Glutamatergic neuron (in vitro differentiated cells): Measurements from ENCODE around the gene TACC3. TPM values are rescaled to one million over a fixed set of nuclear protein-coding genes. Genes with fewer than 3 reads are reported as not detected.

Experiments
- DNase-seq: peaks from one replicate; pipeline ENCODE4 v3.0.0; 2022
- H3K27ac Mint-ChIP-seq: one replicate; pipeline ENCODE4 v1.8.0; 2020; ENCODE audit warnings: mild to moderate bottlenecking, mixed read lengths, inconsistent platforms; ENCODE audit not compliant: unreplicated experiment
- H3K27me3 Mint-ChIP-seq: one replicate; pipeline ENCODE4 v1.8.0; 2020; ENCODE audit warnings: mild to moderate bottlenecking, moderate library complexity, mixed read lengths, inconsistent platforms; ENCODE audit not compliant: unreplicated experiment
- H3K36me3 Mint-ChIP-seq: one replicate; pipeline ENCODE4 v1.8.0; 2020; ENCODE audit warnings: mild to moderate bottlenecking, mixed read lengths, inconsistent platforms; ENCODE audit not compliant: unreplicated experiment
- H3K4me1 Mint-ChIP-seq: one replicate; pipeline ENCODE4 v1.8.0; 2020; ENCODE audit warnings: mild to moderate bottlenecking, low read depth, mixed read lengths, inconsistent platforms; ENCODE audit not compliant: unreplicated experiment
- H3K4me3 Mint-ChIP-seq: one replicate; pipeline ENCODE4 v1.8.0; 2020; ENCODE audit warnings: mild to moderate bottlenecking, mixed read lengths, inconsistent platforms; ENCODE audit not compliant: unreplicated experiment
- H3K9me3 Mint-ChIP-seq: one replicate; pipeline ENCODE4 v1.8.0; 2020; ENCODE audit warnings: mild to moderate bottlenecking, moderate library complexity, mixed read lengths, inconsistent platforms; ENCODE audit not compliant: unreplicated experiment
- CTCF ChIP-seq: fragments of 200-600 bp; sonication (generic); IDR thresholded peaks from one replicate; pipeline ENCODE4 v1.5.0; 2021; ENCODE audit not compliant: partially characterized antibody, unreplicated experiment
- total RNA-seq: library from RNA; stranded (reverse); fragmentation: NEBNext Ultra II Directional; extraction: Animal tissue kit (Norgen Biotek cat#: 25700); gene quantifications from one replicate; pipeline ENCODE4 v1.2.1, GENCODE V29; 2021; ENCODE audit not compliant: unreplicated experiment

Gene TACC3
- total RNA-seq, 1 donor from 2014 or later: 23.0 TPM

- no peaks in the 10 kb centered on the region for H3K36me3 Mint-ChIP-seq
- H3K9me3 Mint-ChIP-seq: peaks cover 11% of the 10 kb centered on the region
- DNase-seq: no peak
- no peak overlapping the region for H3K27ac Mint-ChIP-seq
- no peak for TF ChIP-seq CTCF
- no peak overlapping the region for H3K4me3 Mint-ChIP-seq
- H3K4me1 Mint-ChIP-seq: peaks cover 6% of the 10 kb centered on the region
- peaks cover 11% of the 10 kb centered on the region for H3K27me3 Mint-ChIP-seq
These were observed 4.2 kb downstream of the TACC3 start for GRCh38 chr4:1725521-1725920.

DNA sequence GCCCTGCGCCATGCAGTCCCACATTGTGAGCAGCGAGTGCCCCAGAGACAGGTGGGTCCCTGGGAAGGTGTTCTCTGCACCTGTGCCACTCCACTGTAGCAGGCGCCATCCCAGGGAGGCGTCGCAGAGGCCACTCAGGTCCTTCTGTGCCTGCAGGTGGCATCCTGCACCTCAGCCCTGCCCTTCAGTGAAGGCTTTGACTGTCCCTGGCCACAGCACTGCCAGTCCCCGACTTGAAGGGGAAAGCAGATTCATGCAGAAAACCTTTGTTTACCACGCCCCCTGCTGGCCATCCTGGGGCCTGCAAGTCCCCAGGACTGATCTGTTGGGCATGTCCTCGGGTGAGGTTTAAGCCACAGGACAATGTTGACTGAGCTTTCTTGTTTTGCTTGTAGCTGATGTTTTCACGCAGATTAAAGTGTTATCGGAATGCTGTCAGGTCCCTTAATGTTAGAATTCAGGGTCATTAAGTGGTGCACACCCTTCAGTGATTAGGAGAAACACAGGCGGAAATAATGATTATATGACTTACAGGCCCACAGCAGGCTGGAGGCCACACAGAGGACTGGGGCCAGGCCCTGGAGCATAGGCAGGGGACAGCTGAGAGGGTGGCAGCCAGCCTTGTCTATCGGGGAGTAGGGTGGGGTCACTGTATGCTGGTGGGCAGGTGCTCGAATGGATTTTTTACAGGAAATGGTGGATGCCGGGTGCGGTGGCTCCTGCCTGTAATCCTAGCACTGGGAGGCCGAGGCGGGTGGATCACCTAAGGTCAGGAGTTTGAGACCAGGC, 5.0 kb downstream of the TACC3 start:
- no peaks in the 10 kb centered on the region for H3K36me3 Mint-ChIP-seq
- DNase-seq: peak; percentile 98
- peaks cover 11% of the 10 kb centered on the region for H3K27me3 Mint-ChIP-seq
- peaks cover 6% of the 10 kb centered on the region for H3K4me1 Mint-ChIP-seq
- TF ChIP-seq CTCF: peak; percentile 99
- peak overlapping the region; percentile 20 for H3K4me3 Mint-ChIP-seq
- H3K27ac Mint-ChIP-seq: peak overlapping the region; percentile 88
- H3K9me3 Mint-ChIP-seq: peaks cover 11% of the 10 kb centered on the region

DNA sequence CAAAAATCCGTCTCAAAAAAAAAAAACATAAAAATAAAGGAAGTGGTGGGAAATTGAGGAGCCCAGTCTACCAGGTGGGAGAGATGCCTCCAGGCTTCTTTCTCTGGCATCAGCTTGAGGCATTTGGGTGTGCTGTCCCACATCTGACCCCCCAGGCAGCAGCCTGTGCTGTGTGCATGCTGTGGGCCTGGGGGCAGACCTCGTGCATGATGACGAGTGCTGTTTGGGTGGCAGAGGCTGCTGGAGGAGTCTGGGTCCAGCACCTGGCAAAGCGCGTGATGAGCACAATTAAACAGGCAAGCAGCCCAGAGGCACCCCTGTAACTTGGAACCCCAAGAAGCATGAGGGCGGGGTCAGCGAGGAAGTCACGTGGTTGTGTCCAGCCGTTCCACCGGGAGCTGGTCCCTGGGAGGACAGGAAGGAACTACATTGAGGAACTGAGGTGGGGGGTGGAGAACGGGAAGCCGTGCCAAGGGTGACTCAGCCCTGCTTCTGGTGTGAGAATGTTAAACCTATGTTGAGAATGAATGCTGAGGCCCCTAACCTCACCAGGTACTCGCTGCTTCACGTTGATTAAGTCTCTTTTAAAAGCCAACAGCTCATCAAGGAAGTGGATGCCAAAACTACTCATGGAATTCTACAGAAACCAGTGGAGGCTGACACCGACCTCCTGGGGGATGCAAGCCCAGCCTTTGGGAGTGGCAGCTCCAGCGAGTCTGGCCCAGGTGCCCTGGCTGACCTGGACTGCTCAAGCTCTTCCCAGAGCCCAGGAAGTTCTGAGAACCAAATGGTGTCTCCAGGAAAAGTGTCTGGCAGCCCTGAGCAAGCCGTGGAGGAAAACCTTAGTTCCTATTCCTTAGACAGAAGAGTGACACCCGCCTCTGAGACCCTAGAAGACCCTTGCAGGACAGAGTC, 6.1 kb downstream of the TACC3 start:
- H3K4me3 Mint-ChIP-seq: no peak overlapping the region
- TF ChIP-seq CTCF: no peak
- peaks cover 6% of the 10 kb centered on the region for H3K9me3 Mint-ChIP-seq
- no peak for DNase-seq
- no peaks in the 10 kb centered on the region for H3K36me3 Mint-ChIP-seq
- H3K27ac Mint-ChIP-seq: no peak overlapping the region
- peaks cover 9% of the 10 kb centered on the region for H3K27me3 Mint-ChIP-seq
- peaks cover 6% of the 10 kb centered on the region for H3K4me1 Mint-ChIP-seq

DNA sequence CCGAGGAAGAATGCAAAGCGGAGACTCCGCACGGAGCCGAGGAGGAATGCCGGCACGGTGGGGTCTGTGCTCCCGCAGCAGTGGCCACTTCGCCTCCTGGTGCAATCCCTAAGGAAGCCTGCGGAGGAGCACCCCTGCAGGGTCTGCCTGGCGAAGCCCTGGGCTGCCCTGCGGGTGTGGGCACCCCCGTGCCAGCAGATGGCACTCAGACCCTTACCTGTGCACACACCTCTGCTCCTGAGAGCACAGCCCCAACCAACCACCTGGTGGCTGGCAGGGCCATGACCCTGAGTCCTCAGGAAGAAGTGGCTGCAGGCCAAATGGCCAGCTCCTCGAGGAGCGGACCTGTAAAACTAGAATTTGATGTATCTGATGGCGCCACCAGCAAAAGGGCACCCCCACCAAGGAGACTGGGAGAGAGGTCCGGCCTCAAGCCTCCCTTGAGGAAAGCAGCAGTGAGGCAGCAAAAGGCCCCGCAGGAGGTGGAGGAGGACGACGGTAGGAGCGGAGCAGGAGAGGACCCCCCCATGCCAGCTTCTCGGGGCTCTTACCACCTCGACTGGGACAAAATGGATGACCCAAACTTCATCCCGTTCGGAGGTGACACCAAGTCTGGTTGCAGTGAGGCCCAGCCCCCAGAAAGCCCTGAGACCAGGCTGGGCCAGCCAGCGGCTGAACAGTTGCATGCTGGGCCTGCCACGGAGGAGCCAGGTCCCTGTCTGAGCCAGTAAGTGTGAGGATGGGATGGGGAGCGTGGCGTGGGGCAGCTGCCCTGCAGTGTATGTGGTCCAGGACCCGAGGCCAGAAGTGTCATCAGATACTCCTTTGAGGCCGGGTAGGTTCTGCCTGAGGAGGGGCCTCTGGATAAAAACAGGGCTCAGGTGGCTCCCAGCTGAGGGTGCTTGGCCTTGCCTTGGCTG, 7.0 kb downstream of the TACC3 start:
- no peak for DNase-seq
- Mint-ChIP-seq H3K36me3 (no peaks in the 10 kb centered on the region), H3K27ac (no peak overlapping the region), H3K4me1 (peaks cover 3% of the 10 kb centered on the region), H3K4me3 (no peak overlapping the region), H3K9me3 (peaks cover 6% of the 10 kb centered on the region), H3K27me3 (peaks cover 4% of the 10 kb centered on the region)
- TF ChIP-seq CTCF: no peak
